NCI-H1417 (cell line): ENCODE data around the gene ZC3H4.
"Not testable (repeated sequence)": the region's sequence is repeated elsewhere in the genome, so short reads cannot be mapped to it uniquely, and the experiment has no call there.

Experiments used
- DNase-seq, 3 experiments: peaks; one replicate each; lab custom pipeline; 2025; lab: John Stamatoyannopoulos, UW

The ZC3H4 gene

DNA sequence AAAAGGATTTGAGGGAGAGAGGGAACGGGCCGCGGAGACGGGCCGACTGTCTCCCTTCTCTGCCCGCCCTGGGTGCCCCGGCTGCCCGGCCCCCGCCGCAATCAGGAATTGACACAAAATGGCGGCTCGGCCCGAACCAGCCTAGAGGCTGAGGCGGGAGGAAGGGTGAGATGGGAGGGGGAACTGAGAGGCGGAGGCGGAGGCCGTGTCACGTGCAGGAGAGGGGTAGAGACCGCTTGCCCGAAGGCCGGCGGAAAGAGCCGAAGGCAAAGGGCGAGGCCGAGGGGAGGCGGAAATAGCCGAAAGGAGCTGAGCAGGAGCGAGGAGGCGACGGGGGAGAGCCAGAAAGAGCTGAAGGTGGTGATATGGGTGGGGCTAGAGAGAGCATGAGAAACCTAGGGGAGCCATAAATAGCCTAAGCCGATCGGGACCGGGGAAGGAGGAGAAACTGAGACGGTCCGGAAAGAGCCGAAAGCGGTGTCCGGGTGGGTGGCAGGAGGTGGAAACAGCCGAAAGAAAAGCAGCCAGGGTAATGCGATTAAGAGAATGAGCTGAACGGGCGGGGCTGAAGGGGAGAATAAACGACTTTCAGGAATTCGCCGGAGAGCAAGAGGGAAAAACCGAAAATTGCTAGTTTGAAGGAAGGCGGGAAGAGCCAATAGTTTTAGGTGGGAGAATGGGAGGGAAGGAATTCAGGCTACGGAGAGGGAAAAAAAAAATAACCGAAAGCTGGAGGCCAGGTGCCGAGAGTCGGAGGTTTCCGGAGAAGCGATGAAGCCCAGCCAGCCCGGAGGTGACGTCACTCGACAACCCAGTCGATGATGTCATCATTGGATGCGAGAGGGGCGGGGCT lies at the start of gene ZC3H4:
ZC3H4 (minus strand) TSS at position 780 of the 853 bp plus-strand sequence. CDS start 1,192 bp downstream, outside the sequence.
- DNase-seq = peak; percentile 98 to 99 (median 99)

GRCh38 chr19:47161876-47162489 lies 48.4 kb upstream of the ZC3H4 start:
- no peak for DNase-seq

GRCh38 chr19:47158879-47159503 lies 45.4 kb upstream of the ZC3H4 start:
- DNase-seq = no peak

- no peak for DNase-seq
Measured at GRCh38 chr19:47158367-47158791, 44.8 kb upstream of the ZC3H4 start.

- peak in 2 of 3 experiments; percentile 42 to 70 for DNase-seq
Measured at GRCh38 chr19:47157431-47158321, 44.1 kb upstream of the ZC3H4 start.

DNA sequence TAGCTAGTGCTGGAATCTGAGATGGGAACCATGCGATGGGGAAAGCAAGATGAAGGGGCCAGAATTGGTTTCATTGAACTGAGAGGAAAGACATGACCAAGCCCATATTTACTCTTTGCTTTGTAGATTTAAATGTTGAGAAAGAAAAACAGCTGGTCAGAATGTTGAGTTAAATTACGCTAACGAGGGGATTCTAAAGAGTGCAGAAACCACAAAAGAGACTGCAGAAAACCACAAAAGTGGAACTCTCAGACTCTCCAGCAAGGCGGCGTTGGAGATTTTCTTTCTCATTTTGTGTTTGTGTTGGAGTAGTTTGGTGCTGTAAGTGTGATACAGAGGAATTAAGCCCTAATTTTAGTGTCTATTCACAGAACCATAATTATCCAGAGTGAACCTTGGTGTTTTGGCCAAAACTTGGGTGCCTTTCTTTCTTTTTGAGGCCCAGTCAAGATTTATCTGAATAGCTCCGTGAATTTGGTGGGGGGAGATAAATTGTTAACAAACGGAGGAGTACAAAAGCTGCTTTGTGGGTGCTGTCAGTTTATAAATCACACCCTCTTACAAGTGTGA lies 43.4 kb upstream of the ZC3H4 start:
- peak in 2 of 3 experiments; percentile 19 to 74 for DNase-seq

GRCh38 chr19:47155148-47155547 lies 41.6 kb upstream of the ZC3H4 start:
- DNase-seq = no peak

DNA sequence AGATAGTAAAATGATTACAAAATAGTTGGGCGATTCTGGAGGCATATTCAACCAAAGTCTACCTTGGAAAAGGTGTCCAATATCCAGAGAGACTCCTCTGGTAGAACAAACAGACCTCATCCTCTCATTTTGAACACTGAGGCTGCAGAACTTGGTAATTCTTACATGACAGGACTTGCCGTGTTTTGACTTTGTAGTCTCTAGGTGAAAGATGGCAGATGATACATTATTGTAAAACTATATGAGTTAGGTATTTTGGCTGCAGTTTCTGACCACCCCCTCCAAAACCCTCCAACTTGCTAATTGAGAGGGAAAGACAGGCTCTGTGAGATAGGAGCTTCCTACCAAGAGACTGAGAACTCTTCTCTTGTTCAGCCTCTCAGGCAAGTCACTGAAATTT lies 39.7 kb upstream of the ZC3H4 start:
- DNase-seq = no peak

DNA sequence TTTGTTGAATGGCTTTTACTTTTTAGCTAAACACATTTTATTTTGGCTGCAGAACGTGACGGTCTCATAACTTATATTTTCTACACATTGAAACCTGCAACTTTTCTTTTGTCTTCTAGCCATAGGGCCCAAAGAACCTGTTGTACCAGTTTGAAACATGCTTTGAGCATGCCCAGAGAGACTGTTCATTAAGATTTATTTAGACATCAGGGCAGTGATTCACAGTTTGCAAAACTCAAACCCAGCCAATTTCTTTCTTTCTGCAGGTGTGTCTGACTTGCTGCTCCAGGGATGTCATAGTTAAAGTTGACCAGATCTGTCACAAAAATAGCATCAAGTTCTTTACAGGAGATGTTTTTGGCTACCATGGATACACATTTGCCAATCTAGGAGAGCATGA lies 39.1 kb upstream of the ZC3H4 start:
- peak in 2 of 3 experiments; percentile 31 to 82 for DNase-seq

DNA sequence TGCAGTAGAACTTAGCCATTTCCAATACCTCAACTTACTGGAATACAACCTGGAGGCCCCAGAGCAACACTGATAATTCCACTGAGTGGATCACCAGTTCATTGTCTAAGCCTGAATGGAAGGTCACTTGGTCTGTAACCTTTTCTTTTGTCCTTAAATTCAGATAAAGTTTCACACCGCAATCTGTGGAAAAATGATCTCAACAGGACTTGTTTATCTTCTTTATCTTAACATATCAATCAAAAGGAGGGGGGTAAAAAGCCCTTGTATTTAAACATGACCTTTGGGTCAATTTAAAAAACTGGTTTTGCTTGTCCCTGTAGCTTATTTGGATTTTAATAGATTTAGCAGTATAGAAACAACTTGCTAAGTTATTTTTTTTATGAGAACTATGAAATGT lies 38.6 kb upstream of the ZC3H4 start:
- DNase-seq = peak in 1 of 3 experiments; percentile 77

- no peak for DNase-seq
Measured at GRCh38 chr19:47151627-47152026, 38.1 kb upstream of the ZC3H4 start.

- DNase-seq = no peak
Measured at GRCh38 chr19:47146920-47147319, 33.3 kb upstream of the ZC3H4 start.

GRCh38 chr19:47145639-47146486 lies 32.3 kb upstream of the ZC3H4 start:
- no peak for DNase-seq

GRCh38 chr19:47144630-47145029 lies 31.1 kb upstream of the ZC3H4 start:
- no peak for DNase-seq

DNA sequence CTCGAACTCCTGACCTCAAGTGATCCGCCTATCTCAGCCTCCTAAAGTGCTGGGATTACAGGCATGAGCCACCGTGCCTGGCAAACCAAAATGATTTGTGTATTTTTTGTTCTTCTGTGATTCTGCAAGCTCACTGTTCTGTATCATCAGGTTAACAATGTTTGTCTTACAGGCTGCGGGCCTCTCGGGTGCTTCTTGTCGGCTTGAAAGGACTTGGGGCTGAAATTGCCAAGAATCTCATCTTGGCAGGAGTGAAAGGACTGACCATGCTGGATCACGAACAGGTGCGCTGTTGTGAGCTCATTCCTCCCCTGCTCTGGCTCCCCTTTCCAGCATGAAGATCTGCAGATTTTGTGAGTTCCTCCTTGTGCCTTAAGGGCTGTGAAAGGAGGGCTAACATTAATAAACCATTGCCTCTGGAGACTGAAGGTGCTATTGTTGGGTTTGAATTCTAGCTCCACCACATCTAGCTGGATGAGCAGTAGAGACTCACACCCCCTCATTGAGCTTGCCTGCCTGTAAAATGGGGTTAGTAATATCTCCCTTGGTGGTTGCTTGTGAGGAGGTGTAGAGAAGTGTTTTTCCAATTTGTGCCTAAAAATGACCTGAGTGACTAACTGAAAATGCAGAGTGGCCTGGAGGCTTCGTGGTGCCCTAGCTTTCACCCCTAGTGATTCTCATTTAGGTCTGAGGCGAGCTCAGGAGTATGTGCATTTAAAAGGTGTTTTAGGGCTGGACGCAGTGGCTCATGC lies 29.9 kb upstream of the ZC3H4 start:
- no peak for DNase-seq

GRCh38 chr19:47142779-47143178 lies 29.2 kb upstream of the ZC3H4 start:
- DNase-seq = no peak

DNA sequence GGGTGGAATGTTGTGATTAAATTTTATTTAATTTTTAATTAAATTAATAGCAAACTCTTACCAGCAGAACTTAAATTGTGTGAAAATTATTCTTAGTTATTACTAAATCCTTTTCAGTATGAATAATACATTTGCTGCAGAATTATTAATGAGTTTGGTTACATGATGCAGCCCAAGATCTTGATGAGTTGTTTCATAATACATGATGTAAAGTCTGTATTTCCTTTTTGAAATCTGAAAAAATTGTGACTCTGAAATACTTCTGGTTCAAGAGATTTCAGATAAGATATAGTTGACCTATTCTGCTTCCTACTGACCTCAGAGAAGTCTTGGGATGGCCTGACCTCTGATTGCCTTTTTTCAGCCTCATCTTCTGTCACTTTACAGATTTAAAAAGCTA lies 28.1 kb upstream of the ZC3H4 start:
- DNase-seq = no peak

DNA sequence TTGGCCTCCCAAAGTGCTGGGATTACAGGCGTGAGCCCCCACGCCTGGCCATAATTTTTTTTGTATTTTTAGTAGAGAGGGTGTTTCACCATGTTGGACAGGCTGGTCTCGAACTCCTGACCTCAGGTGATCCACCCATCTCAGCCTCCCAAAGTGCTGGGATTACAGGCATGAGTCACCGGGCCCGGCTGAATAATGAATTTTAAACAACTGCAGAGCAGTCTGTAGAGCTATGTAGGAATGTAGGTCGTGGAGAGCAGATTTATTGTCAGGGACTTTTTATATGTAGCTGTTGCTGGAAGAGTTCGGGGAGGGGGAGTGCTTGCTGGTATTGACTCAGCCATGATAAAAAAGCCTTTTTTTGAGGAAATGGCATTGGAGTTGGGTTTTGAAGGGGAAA lies 27.7 kb upstream of the ZC3H4 start:
- not testable (repeated sequence) for DNase-seq

- no peak for DNase-seq
Measured at GRCh38 chr19:47135156-47135555, 21.6 kb upstream of the ZC3H4 start.

GRCh38 chr19:47134545-47134944 lies 21.0 kb upstream of the ZC3H4 start:
- no peak for DNase-seq
